NCI-H1436 (cell line): ENCODE results near the gene EPHA2.
"Not testable (repeated sequence)": the region's sequence is repeated elsewhere in the genome, so short reads cannot be mapped to it uniquely, and the experiment has no call there.

Experiments
- DNase-seq: peaks from one replicate; lab custom pipeline; 2025; lab: John Stamatoyannopoulos, UW

The EPHA2 gene

DNA sequence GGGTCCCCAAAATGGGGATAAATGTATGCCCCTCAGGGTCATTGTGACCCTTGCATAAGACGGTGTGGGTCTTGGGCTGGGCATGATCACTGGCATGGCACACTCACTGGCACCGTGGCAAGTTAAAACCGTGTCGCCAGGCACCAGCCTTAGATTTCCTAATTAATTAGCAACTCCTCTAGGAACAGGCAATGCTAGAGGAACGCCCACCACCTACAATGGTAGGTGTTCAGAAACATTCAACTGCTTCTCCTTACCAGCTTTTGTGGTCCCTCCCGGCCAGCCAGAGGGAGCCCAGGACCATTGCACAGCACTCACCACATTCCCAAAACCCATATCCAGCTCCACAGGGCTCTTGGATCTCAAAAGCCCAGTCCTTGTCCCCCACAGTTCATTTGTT is 36.4 kb downstream of the EPHA2 start:
- DNase-seq, result no peak

DNA sequence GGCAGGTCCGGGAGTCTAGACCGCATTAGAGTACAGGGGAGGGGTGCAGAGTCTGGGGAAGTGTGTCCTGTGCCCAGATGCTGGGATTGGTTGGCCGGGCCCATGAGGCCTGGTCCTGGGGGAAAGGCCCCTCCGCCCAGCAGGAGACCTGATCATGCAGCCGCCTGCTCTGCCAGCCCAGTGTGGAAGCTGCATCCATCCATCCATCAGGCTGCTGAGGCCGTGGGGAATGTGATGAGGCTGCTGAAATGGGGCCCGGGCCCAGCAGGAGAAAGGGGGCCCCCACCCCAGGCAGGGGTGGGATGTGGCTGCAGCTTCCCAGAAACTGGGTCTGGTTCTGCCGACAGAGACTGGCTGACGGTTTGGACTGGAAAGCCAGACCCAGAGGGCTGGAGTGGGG is 37.2 kb downstream of the EPHA2 start:
- no peak for DNase-seq

DNA sequence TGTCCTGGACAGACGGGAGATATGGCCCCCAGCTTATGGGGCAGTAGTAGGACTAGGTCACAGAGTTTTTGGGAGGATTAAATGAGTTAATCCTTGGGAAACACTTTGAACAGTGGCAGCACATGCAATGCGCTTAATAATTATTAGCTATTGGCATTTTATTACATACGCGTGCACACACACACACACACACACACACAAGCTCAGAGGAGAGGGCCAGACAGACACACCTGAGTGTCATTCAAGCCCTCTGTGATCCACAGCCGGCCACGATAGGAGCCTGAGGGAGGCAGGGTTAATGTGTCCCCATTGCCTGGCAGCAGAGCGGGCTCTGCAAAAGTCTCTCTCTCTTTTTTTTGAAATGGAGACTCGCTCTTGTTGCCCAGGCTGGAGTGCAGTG is 37.9 kb downstream of the EPHA2 start:
- DNase-seq, result no peak

DNA sequence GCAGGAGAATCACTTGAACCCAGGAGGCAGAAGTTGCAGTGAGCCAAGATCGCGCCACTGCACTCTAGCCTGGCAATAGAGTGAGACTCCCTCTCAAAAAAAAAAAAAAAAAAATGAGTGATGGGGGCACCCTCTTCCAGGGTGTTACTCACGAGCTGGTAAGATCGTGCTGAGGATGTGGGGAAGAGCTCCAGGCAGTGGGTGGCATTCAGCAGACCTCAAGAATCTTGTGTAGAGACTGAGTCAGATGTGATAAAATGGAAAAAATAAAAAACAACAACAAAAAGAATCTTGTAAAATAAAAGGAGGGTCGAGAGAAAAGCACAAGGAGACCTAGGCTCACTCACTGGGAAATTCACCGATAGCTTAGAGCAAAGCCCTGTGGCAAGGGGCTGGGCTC is 38.5 kb downstream of the EPHA2 start:
- DNase-seq, result no peak

DNA sequence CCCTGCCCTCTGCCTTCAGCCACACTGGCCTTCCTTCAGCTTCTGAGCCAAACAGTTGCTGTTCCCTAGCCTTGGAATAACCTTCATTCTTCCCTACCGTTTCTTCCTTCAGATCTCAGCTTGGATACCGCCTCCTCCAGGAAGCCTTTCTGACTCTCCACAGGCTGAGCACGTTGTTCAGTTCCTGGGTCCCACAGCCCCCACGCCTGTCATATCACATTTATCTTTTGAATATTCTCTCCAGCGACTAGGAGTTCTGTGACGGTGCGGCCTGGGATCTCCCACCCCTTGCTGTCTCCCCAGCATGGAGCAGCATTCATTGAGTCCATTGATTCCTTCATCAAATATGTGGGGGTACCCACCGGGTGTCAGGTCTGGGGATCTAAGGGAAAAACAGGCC is 39.2 kb downstream of the EPHA2 start:
- DNase-seq, result no peak

DNA sequence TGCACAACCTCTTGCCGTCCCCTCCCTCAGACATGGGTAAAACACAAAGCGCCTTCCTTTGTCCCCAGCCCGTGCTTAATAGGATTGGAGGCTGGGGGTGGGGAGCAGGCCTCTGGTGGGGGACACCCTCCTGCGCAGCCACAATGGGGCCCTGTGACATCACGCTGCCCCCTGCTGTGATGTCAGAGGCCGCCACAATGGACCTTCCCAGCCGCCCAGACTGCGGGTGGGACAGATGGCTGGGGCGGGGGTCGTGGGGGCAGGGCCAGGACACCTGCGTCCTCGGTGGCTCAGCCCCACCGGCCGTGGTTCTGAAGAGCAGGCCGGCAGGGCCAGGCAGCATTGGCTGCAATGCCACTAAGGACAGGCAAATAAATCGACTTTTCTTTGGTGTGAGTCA is 39.9 kb downstream of the EPHA2 start:
- no peak for DNase-seq

DNA sequence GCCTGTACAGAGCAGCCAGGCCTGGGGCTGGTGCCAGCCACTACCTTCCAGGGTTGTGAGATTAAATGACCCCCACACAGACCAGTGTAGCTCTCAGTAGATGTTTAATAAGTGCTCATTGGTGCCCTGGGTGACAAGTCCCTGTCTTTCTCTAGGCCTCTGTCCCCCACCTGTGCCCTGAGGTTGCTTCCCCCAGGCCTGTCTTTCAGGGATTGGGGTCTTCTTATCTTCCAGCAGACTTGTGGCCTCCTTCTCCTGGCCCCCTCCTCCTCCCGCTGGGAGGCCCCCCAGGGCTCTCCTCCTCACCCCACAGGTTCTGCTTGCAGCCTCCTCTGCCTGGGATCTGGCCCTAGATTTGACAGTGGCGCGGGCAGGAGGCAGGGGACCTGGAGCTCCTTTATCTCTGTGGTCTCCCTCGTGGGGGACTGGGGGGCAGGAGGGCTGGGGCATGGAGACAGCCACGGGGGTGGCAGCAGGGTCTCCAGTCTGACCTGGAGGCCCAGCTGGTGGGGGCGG is 40.3 kb downstream of the EPHA2 start:
- DNase-seq, result no peak

DNA sequence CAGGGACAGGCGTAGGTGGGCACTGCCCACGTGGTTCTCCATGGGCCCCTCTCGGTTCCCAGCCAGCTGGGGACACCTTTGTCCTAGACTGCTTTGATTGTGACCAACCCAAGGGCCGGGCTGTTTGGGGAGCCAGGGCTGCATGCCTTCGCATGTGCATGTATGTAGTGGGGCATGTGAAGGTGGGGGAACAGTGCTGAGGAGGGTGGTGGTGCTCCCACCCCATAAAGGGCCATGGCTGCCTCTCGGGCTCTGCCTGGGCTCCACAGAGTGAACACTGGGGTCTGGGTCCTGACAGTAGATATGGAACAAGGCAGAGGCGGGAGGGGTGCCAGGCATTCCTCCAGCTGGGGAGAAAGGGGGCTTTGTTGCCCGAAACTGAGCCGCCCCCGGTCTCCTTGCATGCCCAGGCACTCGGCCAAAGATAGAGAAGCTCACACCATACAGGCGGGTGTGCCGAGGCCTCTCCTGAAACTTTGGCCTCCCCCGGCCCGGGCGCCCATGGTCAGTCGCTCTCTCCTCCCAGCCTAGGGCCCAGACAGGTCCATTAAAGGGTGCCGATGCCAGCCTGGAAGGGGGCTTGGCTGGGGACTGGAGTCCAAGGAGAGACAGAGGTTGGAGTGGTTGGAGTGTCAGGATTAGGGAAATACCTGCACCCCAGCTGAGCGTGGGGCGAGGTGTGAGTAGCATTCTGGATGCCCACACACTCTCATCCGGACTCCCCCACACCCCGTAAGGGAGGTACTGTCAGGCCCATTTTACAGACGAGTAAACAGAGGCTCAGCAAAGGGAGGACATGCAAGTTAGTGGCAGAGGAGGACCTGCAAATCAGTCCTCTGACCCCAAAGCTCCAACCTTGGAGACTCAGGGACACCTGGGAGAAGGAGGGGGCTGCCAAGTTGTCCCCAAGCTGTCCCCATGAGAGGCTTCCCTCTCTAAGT is 41.1 kb downstream of the EPHA2 start:
- no peak for DNase-seq

DNA sequence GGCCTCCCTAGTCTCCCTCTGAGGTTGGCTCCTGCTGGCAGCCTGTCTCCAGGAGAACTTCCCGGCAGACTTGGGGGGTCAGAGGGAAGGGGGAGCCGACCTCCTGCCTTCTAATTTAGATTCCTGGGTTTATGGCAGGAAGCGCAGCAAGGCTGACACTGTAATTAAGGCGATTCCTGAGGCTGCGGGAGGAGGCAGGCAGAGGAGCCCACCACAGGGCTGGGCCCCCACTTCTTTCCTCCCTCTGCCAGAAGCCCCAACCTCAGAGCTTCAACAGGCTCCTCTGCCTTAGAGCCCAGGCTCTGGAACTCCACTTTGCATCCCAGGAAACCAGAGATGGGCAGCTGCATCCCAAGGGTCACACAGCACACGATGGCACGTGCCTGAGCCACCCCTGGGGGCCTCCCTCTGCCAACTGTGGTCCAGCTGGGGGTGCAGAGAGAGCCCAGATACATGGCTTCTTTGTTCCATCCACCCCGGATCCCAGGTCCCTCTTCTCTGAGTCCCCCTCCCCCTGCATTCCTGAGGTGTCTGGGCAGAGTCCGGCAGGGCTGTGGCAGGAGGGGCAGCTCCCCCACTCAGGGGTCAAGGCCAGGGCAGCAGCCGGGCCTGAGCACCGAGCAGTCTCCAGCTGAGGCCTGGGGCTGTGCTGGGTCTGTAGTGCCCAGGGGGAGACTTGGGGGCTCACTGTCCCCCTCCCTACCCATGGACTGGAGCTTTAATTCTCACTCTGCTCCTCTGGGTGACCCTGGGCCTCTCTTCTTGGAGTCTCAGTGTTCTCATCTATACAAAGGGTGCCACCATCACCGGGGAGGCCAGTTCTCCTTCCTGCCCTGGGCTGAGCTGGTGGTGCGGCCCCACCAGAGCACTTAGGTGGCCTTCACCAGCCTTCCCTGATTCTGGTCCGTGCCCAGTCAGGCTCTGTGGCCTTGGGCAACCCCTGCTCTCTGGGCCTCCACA is 43.0 kb downstream of the EPHA2 start:
- DNase-seq, result no peak

DNA sequence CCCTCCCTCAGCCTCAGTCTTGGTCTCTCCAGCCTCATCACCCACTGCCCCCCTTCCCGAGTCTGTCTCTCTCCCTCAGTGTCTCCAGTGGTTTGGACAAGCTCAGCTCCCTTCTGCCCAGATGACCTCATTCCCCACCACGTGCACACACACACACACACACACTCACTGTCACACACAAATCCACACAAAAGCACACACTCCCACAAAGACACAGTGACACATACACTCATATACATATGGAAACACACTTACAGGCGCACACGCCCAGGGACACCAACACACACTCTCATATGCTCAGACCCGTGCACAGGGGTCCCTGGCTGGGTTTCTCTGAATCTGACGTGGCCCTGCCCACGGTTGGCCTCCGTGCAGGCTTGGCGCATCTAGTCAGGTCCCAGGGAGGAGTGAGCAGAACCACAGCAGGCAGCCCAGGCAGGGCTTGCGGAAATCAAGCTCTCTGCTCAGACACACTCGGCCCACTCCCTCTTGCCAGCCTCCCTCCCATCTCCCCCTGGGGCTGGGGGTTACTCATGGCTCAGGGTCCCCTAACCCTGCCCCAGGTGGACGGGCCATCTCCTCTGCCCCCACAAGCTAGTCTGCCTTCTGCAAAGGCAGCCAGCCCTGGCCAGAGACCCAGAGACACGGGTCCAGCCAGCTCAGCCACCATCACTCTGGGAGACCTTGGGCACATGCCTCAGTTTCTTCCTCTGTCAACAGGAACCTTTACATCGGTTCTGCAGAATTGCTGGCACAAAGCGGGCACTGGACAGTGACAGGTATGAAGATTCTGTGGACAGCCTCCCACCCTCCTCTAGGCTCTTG is 43.9 kb downstream of the EPHA2 start:
- no peak for DNase-seq

DNA sequence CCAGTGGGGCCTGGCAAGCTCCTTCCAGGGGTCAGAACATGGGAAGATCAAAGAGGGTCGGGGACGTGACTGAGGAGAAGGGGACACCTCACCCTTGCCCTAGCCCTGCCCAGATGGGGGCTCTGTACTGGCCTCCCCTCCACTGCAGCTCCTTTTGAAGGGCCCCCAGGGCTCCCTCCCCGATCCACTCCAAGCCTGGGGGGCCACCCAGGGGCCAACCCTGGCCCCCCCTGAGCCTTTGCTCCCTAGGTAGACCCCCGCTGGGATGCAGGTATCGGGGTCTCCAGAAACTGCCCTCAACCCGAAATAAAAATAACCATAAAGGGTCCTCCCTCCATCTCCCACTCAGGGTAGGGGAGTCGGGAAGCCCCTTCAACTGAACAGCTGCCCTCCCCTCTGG is 45.0 kb downstream of the EPHA2 start:
- DNase-seq, result no peak

DNA sequence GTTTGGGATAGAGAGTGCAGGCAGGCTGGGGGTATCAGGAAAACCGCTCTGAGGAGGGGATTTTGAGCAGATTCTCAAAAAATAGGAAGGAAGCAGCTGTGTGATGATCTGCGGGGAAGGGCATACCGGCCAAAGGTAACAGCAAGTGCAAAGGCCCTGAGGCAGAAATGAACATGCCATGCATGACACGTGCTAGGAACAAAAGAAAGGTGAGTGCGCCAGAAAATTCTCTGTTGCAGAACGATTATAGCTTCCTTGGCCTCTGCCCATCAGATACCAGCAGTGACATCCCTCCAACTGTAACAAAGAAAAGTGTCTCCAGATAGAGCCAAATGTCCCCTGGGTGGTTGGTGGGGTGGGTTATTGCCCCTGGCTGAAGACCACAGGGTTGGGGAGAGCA is 45.4 kb downstream of the EPHA2 start:
- no peak for DNase-seq

DNA sequence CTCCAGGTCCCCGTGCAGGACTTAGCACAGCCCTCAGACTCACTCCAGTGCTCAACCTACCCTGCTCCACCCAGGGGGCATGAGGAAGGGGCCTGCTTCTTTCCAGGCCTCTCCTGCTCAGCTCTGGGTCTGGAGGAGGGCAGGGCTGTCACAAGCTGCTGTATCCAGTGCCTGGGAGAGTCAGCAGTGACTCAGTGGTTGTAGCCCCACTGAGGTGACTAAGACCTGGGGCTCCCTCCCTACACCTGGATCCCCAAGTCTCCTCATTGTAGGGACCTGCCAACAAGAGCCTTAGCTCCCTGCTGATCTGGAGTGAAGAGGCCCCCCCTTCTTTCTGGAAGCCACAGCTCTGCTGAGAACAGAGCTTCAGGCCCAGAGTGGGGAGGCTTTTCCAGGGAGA is 46.3 kb downstream of the EPHA2 start:
- DNase-seq, result no peak

DNA sequence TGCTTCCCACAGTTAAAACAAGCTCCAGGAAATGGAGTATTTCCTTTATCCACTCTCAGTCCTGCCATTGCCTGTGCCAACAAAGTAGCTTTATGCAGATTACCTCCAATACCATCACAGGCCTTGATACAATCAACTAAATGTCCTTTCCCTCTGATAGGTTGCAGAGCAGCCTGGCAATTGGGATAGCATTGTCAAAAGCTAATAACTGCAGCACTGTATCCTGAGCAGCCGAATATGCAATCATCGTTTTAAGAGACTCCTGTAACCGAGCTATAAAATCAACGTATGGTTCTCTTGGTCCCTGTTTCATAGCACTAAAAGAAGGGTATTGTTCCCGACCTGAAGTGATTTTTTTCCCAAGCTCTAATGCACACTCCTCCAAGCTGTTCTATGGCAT is 48.8 kb downstream of the EPHA2 start:
- not testable (repeated sequence) for DNase-seq

DNA sequence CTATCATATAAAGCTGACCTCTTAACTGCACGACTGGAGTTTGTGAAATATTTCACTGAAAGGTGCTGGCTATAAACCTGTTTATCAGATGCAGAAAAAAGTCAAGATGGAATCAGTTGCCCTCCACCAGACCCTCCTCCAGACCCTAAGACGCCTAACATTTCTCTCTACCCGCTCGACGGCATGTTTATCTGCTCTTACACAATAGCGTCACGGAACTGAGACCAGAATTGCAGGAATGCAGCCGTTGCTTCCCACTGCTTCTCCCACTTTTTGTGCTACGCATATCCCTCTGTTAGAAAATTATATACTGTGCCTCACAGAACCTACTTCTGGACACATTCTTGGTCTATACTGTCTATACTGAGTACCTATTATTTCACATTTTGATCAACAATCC is 54.2 kb downstream of the EPHA2 start:
- DNase-seq, result no peak

DNA sequence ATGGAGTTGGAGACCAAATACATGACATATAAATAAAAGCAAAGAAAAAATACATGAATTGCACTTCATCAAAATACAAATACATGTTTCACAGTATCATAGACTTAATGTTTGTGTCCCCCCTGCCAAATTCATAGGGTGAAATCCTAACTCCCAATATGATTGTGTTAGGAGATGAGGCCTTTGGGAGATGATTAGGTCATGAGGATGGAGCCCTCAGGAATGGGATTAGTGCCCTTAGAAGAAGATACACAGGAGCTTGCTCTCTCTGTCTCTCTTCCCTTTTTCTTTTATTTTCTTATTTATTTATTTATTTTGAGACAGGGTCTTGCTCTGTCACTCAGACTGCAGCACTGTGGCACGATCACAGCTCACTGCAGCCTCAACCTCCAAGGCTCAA is 56.5 kb downstream of the EPHA2 start:
- DNase-seq, result no peak

DNA sequence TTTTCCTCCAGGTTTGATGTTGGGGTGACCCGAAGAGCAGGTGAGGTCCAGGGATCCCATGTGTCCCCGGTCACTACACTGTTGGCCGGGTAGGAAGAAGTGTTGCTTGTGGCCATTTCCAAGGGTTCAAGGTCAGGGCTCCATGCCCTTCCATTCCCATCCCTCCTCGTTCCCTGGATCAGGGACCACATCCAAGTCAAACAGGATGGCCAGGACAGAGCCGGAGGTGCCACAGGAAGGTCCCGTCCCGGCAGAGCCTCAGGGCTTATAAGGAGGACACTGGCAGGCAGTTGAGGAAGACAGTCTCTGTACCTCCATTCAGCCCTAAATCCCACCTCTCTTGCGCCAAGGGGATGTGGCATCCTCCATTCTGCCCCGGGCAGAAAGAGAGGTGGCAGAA is 60.4 kb downstream of the EPHA2 start:
- no peak for DNase-seq

DNA sequence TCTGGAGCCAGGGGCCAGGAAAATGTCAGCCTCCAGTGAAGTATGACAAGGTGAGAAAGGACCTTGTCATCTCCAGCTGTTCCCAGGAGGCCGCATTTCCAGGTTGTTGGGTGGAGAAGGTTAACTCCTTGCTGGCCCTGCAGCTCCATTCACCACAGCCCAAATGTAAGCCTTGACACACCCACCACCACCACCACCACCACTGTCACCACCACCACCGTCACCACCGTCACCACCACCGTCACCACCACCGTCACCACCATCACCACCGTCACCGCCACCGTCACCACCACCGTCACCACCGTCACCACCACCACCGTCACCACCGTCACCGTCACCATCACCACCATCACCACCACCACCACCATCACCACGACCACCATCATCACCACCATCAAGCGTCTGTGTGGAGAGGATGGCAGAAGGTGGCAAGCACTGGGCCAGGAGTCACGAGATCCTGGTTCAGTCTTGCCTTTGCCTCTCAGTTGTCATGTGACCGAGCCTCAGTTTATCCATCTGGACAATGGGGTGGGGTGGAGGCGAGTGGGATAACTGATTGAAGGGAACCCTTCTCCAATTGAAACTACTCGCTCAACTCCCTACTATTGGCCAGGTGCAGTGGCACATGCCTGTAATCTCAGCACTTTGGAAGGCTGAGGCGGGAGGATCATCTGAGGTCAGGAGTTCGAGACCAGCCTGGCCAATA is 61.3 kb downstream of the EPHA2 start:
- DNase-seq, result no peak

DNA sequence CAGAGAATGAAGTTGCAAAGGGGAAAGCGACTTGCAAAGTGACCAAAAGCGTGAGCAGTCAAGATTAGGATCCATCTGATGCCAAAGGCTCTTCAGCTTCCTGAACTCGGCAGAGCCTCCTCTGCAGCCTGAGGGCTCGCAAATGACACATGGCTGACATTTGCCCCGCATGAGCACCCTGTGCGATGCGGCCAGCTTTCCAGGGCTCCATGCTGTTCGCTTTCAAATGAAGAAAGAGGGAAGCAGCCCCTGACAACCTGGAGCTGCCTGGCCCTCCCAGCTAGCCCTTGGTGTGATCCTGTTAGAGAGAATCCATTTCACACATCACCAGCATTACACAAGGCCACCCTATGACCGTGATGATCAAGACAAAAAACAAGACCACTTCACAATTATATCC is 62.3 kb downstream of the EPHA2 start:
- DNase-seq, result no peak

DNA sequence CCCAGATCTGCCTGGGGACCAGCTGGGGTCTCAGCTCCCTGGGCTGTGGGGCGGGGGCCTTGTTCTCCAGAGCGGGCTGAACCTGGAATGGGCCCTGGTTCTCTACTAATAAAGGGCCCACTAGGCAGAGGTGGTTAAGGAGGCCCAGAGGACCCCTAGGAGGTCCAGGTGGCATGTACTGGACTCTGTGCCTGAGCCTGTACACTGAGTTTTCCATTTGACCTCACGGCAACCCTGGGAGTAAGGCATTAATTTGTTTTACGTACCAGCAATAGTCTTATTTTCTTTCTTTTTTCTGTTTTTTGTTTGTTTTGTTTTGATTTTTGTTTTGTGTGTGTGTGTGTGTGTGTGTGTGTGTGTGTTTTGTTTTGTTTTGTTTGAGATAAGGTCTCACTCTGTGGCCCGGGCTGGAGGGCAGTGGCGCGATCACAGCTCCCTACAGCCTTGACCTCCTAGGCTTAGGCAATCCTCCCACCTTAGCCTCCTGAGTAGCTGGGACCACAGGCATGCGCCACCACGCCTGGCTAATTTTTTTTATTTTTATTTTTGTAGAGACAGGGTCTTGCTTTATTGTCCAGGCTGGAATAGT is 62.9 kb downstream of the EPHA2 start:
- DNase-seq, result no peak
